H4 (cell line): ENCODE measurements around the gene CASZ1. TPM values are rescaled to one million over a fixed set of nuclear protein-coding genes. Genes with fewer than 3 reads are reported as not detected.
A peak's percentile ranks its signal among the peaks of the same experiment; 100 is the strongest.

ENCODE experiments used
- DNase-seq: peaks from one replicate; pipeline ENCODE4 v3.0.0-alpha.2; 2015; ENCODE audit warnings: low spot score
- total RNA-seq: library from RNA; depleted of rRNA; stranded (reverse); fragments of >200 nt; shearing (Covaris generic); gene quantifications from 2 replicates; pipeline ENCODE4 v1.2.3, GENCODE V29; 2014

CASZ1 gene
- total RNA-seq, 1 experiment from 2014 or later = 0.17 TPM

GRCh38 chr1:10686404-10687040, 109.9 kb downstream of the CASZ1 start:
- no peak for DNase-seq

- no peak for DNase-seq
Observed at GRCh38 chr1:10685808-10686403, 110.5 kb downstream of the CASZ1 start.

GRCh38 chr1:10685196-10685807, 111.1 kb downstream of the CASZ1 start:
- no peak for DNase-seq

- DNase-seq = no peak
Observed at GRCh38 chr1:10684221-10684620, 112.2 kb downstream of the CASZ1 start.

- DNase-seq = no peak
Observed at GRCh38 chr1:10682449-10683309, 113.8 kb downstream of the CASZ1 start.

- DNase-seq = no peak
Observed at GRCh38 chr1:10682108-10682445, 114.4 kb downstream of the CASZ1 start.

GRCh38 chr1:10681296-10682107, 114.9 kb downstream of the CASZ1 start:
- DNase-seq = no peak

GRCh38 chr1:10680487-10680886, 116.0 kb downstream of the CASZ1 start:
- no peak for DNase-seq

- DNase-seq = peak; percentile 76
Observed at GRCh38 chr1:10679496-10680220, 116.8 kb downstream of the CASZ1 start.

- no peak for DNase-seq
Observed at GRCh38 chr1:10678852-10679251, 117.6 kb downstream of the CASZ1 start.

- DNase-seq = no peak
Observed at GRCh38 chr1:10678402-10678801, 118.0 kb downstream of the CASZ1 start.

GRCh38 chr1:10677491-10678391, 118.7 kb downstream of the CASZ1 start:
- no peak for DNase-seq

GRCh38 chr1:10676963-10677362, 119.5 kb downstream of the CASZ1 start:
- DNase-seq = no peak

GRCh38 chr1:10675813-10676212, 120.6 kb downstream of the CASZ1 start:
- no peak for DNase-seq

GRCh38 chr1:10674700-10675609, 121.5 kb downstream of the CASZ1 start:
- DNase-seq = no peak

GRCh38 chr1:10674222-10674621, 122.2 kb downstream of the CASZ1 start:
- DNase-seq = no peak

GRCh38 chr1:10673109-10673711, 123.2 kb downstream of the CASZ1 start:
- no peak for DNase-seq

GRCh38 chr1:10672343-10673050, 123.9 kb downstream of the CASZ1 start:
- DNase-seq = no peak
